ENCODE data around the gene CHST11. TPM values are rescaled to one million over a fixed set of nuclear protein-coding genes. Genes with fewer than 3 reads are reported as not detected.

CHST11 gene
- total and polyA plus RNA-seq, 9 of the 15 experiments (the other 6 are each of a cell fraction or from before 2014, with no cell fraction given) = 2.3 to 38.7 (median 15.0) TPM

- no peak for TF ChIP-seq CHAMP1 (IDR thresholded peaks at IDR 0.05)
- no peak for TF ChIP-seq ZNF253 (CRISPR knock-in tag; conservative IDR thresholded peaks at IDR 0.05)
- no peak; a peak in 1 of 4 replicates for TF ChIP-seq MNT (conservative IDR thresholded peaks at IDR 0.05)
- TF ChIP-seq RB1 (IDR thresholded peaks at IDR 0.05; ENCODE audit: low read depth) = no peak
- no peak for TF ChIP-seq ZNF134 (CRISPR knock-in tag; conservative IDR thresholded peaks at IDR 0.05)
- 0 out of 2 replicates have a peak, but pooled peaks have one; percentile 12 for TF ChIP-seq SOX6 (IDR thresholded peaks at IDR 0.05)
- TF ChIP-seq RNF2 (IDR thresholded peaks at IDR 0.05) = no peak
- peak in 1 of 3 experiments; percentile 75 for TF ChIP-seq YY1 (IDR thresholded peaks at IDR 0.05; ENCODE audit: borderline replicate concordance in 1 of 3, control insufficient read depth in 1 of 3, extremely low read depth in 1 of 3, insufficient read depth in 3 of 3, insufficient read length in 1 of 3, insufficient replicate concordance in 2 of 3, low read depth in 1 of 3, low read length in 2 of 3)
- no peak for TF ChIP-seq SAFB2 (IDR thresholded peaks at IDR 0.05; ENCODE audit: borderline replicate concordance, low read depth, low read length, severe bottlenecking)
- TF ChIP-seq CUX1 (CRISPR knock-in tag; IDR thresholded peaks at IDR 0.05) = no peak
- no peak for TF ChIP-seq FOXK2 (conservative IDR thresholded peaks at IDR 0.05 in 1 of 2, IDR thresholded peaks at IDR 0.05 in 1 of 2; ENCODE audit: low read depth in 2 of 2)
- TF ChIP-seq, protein P1, sequence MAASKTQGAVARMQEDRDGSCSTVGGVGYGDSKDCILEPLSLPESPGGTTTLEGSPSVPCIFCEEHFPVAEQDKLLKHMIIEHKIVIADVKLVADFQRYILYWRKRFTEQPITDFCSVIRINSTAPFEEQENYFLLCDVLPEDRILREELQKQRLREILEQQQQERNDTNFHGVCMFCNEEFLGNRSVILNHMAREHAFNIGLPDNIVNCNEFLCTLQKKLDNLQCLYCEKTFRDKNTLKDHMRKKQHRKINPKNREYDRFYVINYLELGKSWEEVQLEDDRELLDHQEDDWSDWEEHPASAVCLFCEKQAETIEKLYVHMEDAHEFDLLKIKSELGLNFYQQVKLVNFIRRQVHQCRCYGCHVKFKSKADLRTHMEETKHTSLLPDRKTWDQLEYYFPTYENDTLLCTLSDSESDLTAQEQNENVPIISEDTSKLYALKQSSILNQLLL (CRISPR knock-in tag; IDR thresholded peaks at IDR 0.05; ENCODE audit: borderline replicate concordance) = no peak
- TF ChIP-seq, protein P2, sequence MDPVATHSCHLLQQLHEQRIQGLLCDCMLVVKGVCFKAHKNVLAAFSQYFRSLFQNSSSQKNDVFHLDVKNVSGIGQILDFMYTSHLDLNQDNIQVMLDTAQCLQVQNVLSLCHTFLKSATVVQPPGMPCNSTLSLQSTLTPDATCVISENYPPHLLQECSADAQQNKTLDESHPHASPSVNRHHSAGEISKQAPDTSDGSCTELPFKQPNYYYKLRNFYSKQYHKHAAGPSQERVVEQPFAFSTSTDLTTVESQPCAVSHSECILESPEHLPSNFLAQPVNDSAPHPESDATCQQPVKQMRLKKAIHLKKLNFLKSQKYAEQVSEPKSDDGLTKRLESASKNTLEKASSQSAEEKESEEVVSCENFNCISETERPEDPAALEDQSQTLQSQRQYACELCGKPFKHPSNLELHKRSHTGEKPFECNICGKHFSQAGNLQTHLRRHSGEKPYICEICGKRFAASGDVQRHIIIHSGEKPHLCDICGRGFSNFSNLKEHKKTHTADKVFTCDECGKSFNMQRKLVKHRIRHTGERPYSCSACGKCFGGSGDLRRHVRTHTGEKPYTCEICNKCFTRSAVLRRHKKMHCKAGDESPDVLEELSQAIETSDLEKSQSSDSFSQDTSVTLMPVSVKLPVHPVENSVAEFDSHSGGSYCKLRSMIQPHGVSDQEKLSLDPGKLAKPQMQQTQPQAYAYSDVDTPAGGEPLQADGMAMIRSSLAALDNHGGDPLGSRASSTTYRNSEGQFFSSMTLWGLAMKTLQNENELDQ (CRISPR knock-in tag; IDR thresholded peaks at IDR 0.05; ENCODE audit: borderline replicate concordance) = no peak
Measured at GRCh38 chr12:104724992-104725585, 268.3 kb downstream of the CHST11 start (continued).
